Naive B cell (primary cell): Measurements from ENCODE around the gene AGAP1. TPM values are rescaled to one million over a fixed set of nuclear protein-coding genes. Genes with fewer than 3 reads are reported as not detected.

Experiments
- ATAC-seq, 2 donors: fragments of 150-1000 bp; cut with Tn5 transposase; 2 replicates each; pipeline ENCODE4 v1.10.0; 2021; ENCODE audit warnings: low read depth in 2 of 2, mild to moderate bottlenecking in 2 of 2, moderate library complexity in 2 of 2
- DNase-seq: peaks from one replicate; pipeline ENCODE4 v3.0.0; 2022
- H3K27ac Mint-ChIP-seq, 6 donors: one replicate each; pipeline ENCODE4 v1.8.0; 2020 to 2022; ENCODE audit warnings: mild to moderate bottlenecking in 6 of 6, mixed read lengths in 6 of 6, moderate library complexity in 5 of 6, inconsistent platforms in 2 of 6
- H3K27me3 Mint-ChIP-seq, 3 donors: one replicate each; pipeline ENCODE4 v1.8.0; 2021 to 2022; ENCODE audit warnings: mixed read lengths in 3 of 3, mild to moderate bottlenecking in 1 of 3
- H3K36me3 Mint-ChIP-seq, 2 donors: one replicate each; pipeline ENCODE4 v1.8.0; 2020 to 2022; ENCODE audit warnings: mixed read lengths in 2 of 2, inconsistent platforms in 1 of 2, mild to moderate bottlenecking in 1 of 2
- H3K4me1 Mint-ChIP-seq, 3 donors: one replicate each; pipeline ENCODE4 v1.8.0; 2020 to 2022; ENCODE audit warnings: mixed read lengths in 3 of 3, inconsistent platforms in 1 of 3, mild to moderate bottlenecking in 1 of 3, moderate library complexity in 1 of 3
- H3K4me3 Mint-ChIP-seq, 8 donors: one replicate each; pipeline ENCODE4 v1.8.0; 2020 to 2022; ENCODE audit warnings: mild to moderate bottlenecking in 8 of 8, mixed read lengths in 8 of 8, moderate library complexity in 8 of 8, inconsistent platforms in 2 of 8
- H3K9me3 Mint-ChIP-seq, 7 donors: one replicate each; pipeline ENCODE4 v1.8.0; 2020 to 2022; ENCODE audit warnings: mixed read lengths in 7 of 7, mild to moderate bottlenecking in 5 of 7, inconsistent platforms in 2 of 7, moderate library complexity in 1 of 7
- polyA plus RNA-seq, 6 donors: library from polyadenylated mRNA; unstranded; fragments of 300-500 nt; fragmentation: Illumina TruSeq; gene quantifications; one replicate each; pipeline ENCODE4 v1.2.3, GENCODE V29; 2021; ENCODE audit warnings: low read depth in 6 of 6

The AGAP1 gene
- polyA plus RNA-seq, 6 donors from 2014 or later: not detected

DNA sequence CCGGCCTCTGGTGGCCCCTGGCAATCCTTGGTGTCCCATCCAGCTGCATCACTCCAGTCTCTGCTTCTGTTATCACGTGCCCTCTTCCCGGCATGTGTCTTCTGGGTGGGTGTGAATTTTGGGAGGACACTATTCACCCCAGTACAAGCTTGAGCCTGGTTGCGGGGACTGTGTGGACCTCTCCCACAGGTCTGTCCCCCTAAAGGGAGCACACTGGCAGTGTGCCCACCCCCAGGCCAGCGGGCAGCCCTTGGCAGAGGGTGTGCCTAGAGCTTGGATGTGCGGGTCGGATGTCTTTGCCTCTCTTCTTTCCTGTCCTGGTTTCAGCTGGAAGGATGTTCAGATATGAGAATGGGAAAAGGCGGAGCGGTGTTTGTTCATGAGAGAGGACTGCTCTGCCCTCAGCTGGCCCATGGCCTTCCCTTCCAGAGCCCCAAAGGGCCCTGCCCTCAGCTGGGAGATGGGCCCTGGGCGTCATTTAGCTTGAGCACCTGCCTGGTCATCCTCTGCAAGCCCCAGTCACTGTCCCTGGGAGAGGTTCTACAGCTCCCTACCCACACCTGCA, 73.2 kb downstream of the AGAP1 start:
- DNase-seq (no peak), ATAC-seq (no peak)
- Mint-ChIP-seq H3K36me3 (no peaks in the 10 kb centered on the region), H3K27ac (no peak overlapping the region), H3K4me1 (no peaks in the 10 kb centered on the region), H3K9me3 (peaks cover 0 to 9% (median 0%) of the 10 kb centered on the region in 7 donors), H3K4me3 (no peak overlapping the region), H3K27me3 (peaks cover 10 to 33% (median 32%) of the 10 kb centered on the region in 3 donors)

- ATAC-seq (no peak), DNase-seq (no peak)
- no peaks in the 10 kb centered on the region for H3K36me3 Mint-ChIP-seq
- H3K27me3 Mint-ChIP-seq: peaks cover 13 to 34% (median 32%) of the 10 kb centered on the region in 3 donors
- no peaks in the 10 kb centered on the region for H3K4me1 Mint-ChIP-seq
- H3K4me3 Mint-ChIP-seq: no peak overlapping the region
- peaks cover 0 to 9% (median 3%) of the 10 kb centered on the region in 7 donors for H3K9me3 Mint-ChIP-seq
- no peak overlapping the region for H3K27ac Mint-ChIP-seq
These were observed 74.0 kb downstream of the AGAP1 start for GRCh38 chr2:235567842-235568241.

DNA sequence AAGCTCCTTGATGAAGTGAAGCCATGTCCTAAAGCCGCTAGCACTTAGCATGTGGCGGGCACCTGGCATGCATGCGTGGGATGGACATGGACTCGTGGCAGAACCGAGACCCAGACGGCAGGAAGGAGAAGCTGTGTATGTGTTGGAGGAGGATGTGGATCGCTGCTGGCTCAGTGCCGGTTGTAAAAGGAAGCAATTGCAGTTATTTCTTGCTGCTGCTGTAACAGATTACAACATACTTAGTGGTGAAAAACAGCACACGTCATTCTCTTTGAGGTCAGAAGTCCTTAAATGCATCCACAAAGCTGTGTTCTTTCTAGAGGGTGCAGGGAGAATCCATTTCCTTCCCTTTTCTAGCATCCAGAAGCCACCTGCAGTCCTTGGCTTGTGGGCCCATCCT, 74.6 kb downstream of the AGAP1 start:
- Mint-ChIP-seq H3K9me3 (peaks cover 0 to 9% (median 3%) of the 10 kb centered on the region in 7 donors), H3K27me3 (peaks cover 9 to 29% (median 27%) of the 10 kb centered on the region in 3 donors), H3K4me1 (no peaks in the 10 kb centered on the region), H3K27ac (no peak overlapping the region), H3K36me3 (no peaks in the 10 kb centered on the region), H3K4me3 (no peak overlapping the region)
- ATAC-seq (no peak), DNase-seq (no peak)

DNA sequence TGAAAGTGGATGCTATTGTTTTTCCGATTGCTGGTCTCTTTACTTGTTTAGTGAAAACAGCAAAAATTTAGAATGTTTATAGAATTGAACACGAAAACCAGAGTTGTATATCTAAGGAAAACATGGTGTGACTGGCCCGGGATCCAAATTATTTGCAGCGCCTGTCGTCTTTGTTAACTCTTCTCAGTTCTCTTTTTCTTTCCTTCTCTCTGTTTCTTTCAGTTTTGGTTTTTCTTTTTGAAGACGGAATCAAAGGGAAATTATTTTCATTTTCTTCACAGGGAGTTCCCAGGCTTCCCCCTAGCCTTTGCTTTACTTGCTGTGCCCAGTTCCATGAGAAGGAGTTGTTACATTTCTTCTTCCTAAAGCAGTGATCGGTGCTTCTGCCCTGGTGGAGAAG, 76.0 kb downstream of the AGAP1 start:
- no peaks in the 10 kb centered on the region for H3K4me1 Mint-ChIP-seq
- peaks cover 12 to 36% (median 26%) of the 10 kb centered on the region in 3 donors for H3K27me3 Mint-ChIP-seq
- H3K9me3 Mint-ChIP-seq: peaks cover 0 to 9% (median 3%) of the 10 kb centered on the region in 7 donors
- H3K27ac Mint-ChIP-seq: no peak overlapping the region
- H3K36me3 Mint-ChIP-seq: no peaks in the 10 kb centered on the region
- no peak overlapping the region for H3K4me3 Mint-ChIP-seq
- ATAC-seq (no peak), DNase-seq (no peak)

- H3K4me1 Mint-ChIP-seq: no peaks in the 10 kb centered on the region
- H3K4me3 Mint-ChIP-seq: no peak overlapping the region
- peaks cover 12 to 39% (median 26%) of the 10 kb centered on the region in 3 donors for H3K27me3 Mint-ChIP-seq
- ATAC-seq (no peak), DNase-seq (no peak)
- H3K36me3 Mint-ChIP-seq: no peaks in the 10 kb centered on the region
- no peak overlapping the region for H3K27ac Mint-ChIP-seq
- H3K9me3 Mint-ChIP-seq: peaks cover 0 to 9% (median 3%) of the 10 kb centered on the region in 7 donors
These were observed 76.4 kb downstream of the AGAP1 start for GRCh38 chr2:235570256-235570655.

DNA sequence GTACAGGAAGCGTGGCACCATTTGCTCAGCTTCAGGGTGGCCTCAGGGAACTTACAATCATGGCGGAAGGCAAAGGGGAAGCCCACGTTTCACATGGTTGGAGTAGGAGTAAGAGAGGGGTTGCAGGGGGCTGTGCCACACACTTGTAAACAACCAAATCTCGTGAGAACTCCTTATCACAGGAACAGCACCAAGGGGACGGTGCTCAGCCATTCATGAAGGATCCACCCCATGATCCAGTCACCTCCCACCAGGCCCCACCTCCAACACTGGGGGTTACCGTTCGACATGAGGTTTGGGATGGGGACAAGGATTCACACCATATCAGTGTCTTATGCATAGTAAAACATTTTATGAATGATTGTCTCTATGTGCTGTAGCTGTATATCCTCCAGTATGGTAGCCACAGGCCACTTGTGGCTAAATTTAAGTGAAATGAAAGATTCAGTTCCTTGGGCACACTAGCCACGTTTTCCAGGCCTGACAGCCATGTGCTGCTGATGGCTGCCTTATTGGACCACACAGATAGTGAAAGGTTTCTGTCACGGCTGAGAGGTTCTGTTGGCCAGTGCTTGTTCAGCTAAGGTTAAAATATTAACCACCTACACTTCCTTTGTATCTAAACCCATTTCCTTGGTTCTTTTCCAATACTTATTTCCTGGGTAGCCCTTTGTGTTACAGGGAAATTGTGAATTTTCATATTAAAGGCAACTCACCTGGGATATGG, 77.3 kb downstream of the AGAP1 start:
- H3K4me3 Mint-ChIP-seq: no peak overlapping the region
- H3K27me3 Mint-ChIP-seq: peaks cover 11 to 39% (median 25%) of the 10 kb centered on the region in 3 donors
- no peak for ATAC-seq
- H3K4me1 Mint-ChIP-seq: no peaks in the 10 kb centered on the region
- peaks cover 0 to 9% (median 3%) of the 10 kb centered on the region in 7 donors for H3K9me3 Mint-ChIP-seq
- H3K36me3 Mint-ChIP-seq: no peaks in the 10 kb centered on the region
- H3K27ac Mint-ChIP-seq: no peak overlapping the region
- DNase-seq: no peak

DNA sequence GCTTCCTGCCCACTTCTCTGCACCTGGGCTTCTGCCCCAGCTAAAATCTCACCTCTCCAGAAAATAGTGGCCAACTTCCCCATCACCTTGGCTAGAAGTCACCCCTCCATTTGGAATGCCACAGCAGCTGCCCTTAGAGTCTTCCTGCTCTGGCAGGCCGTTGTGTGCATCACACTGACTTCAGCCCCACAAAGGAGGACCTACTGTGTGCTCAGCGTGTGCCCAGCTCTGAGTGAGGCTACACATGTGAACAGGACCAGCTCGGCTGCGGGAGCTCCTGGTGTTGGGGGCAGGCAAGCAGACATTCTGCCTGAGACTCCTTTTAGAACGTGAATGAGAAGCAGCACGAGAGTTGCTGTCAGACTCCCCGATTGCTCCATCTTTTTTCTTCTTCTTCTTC, 78.7 kb downstream of the AGAP1 start:
- Mint-ChIP-seq H3K36me3 (no peaks in the 10 kb centered on the region), H3K27me3 (peaks cover 7 to 32% (median 10%) of the 10 kb centered on the region in 3 donors), H3K4me1 (no peaks in the 10 kb centered on the region), H3K9me3 (peaks cover 0 to 9% (median 0%) of the 10 kb centered on the region in 7 donors), H3K27ac (no peak overlapping the region), H3K4me3 (no peak overlapping the region)
- no peak for ATAC-seq
- no peak for DNase-seq

- no peak for DNase-seq
- Mint-ChIP-seq H3K4me1 (no peaks in the 10 kb centered on the region), H3K27me3 (peaks cover 6 to 23% (median 7%) of the 10 kb centered on the region in 3 donors), H3K4me3 (peak overlapping the region in 2 of 8 donors; percentile 21 to 61), H3K9me3 (peaks cover 0 to 4% (median 0%) of the 10 kb centered on the region in 7 donors), H3K36me3 (no peaks in the 10 kb centered on the region), H3K27ac (no peak overlapping the region)
- ATAC-seq: no peak
These were observed 79.7 kb downstream of the AGAP1 start for GRCh38 chr2:235573331-235574221.

GRCh38 chr2:235575431-235575830, 81.6 kb downstream of the AGAP1 start:
- H3K9me3 Mint-ChIP-seq: peaks cover 0 to 5% (median 0%) of the 10 kb centered on the region in 7 donors
- peaks cover 6 to 20% (median 11%) of the 10 kb centered on the region in 3 donors for H3K27me3 Mint-ChIP-seq
- peak overlapping the region in 1 of 6 donors; percentile 58 for H3K27ac Mint-ChIP-seq
- no peaks in the 10 kb centered on the region for H3K4me1 Mint-ChIP-seq
- DNase-seq: no peak
- H3K36me3 Mint-ChIP-seq: no peaks in the 10 kb centered on the region
- no peak for ATAC-seq
- no peak overlapping the region for H3K4me3 Mint-ChIP-seq

DNA sequence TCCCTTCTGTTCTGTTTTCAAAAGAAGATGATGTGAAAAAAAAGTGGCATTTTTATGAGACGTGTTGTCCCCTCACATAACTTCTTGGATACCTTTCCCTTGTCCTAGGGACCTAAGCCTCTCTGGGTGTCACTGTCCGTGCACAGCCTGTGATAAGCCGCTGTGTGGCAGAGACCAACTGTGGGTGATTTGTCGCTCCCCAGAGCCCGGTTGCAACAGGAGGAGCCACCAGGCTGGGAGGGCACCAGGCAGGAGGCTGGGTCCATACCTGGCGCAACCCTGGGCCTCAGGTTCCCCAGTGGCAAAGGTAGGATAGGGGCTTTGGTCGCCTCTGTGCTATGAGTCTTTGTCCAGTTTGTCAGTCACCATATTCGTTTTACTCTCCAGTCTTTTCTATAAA, 82.1 kb downstream of the AGAP1 start:
- peaks cover 0 to 5% (median 0%) of the 10 kb centered on the region in 7 donors for H3K9me3 Mint-ChIP-seq
- no peak for ATAC-seq

DNA sequence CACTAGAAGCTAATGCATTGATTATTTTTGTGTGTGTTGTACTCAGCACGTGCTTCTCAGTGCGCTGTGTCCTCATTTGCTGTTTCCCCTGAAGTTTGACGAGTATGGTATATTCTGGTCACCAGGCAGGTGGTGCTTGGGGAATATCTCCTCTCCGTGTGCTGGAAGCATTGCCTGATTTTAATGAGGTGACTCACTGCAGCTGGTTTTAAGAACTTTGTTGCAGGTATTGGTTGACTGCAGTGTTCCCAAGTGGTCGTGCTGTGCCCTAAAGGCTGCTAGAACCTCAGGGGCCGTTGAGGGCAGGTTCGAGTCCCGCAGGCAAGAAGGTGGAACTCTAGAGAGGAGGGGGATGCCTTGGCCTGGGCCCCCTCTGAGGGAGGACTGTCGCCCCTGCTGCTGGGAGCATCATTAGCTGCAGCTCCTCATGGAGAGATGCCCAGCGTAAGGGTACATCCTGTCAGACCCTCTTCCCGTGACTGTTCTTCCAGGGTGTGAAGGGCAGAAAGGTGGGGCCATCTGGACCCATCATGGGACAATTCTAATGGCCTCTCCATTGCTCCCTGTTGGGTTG, 82.6 kb downstream of the AGAP1 start:
- Mint-ChIP-seq H3K9me3 (peaks cover 0 to 5% (median 0%) of the 10 kb centered on the region in 7 donors), H3K36me3 (no peaks in the 10 kb centered on the region), H3K27me3 (peaks cover 6 to 23% (median 11%) of the 10 kb centered on the region in 3 donors), H3K27ac (no peak overlapping the region), H3K4me3 (no peak overlapping the region), H3K4me1 (no peaks in the 10 kb centered on the region)
- ATAC-seq (no peak), DNase-seq (no peak)

More for the DNA sequence above, 82.1 kb downstream of the AGAP1 start:
- no peak for DNase-seq
- Mint-ChIP-seq H3K4me3 (no peak overlapping the region), H3K36me3 (no peaks in the 10 kb centered on the region), H3K27ac (peak overlapping the region in 1 of 6 donors; percentile 58), H3K27me3 (peaks cover 6 to 23% (median 11%) of the 10 kb centered on the region in 3 donors), H3K4me1 (no peaks in the 10 kb centered on the region)

GRCh38 chr2:235577404-235578330, 83.8 kb downstream of the AGAP1 start:
- Mint-ChIP-seq H3K9me3 (peaks cover 0 to 3% (median 0%) of the 10 kb centered on the region in 7 donors), H3K27me3 (peaks cover 3 to 17% (median 12%) of the 10 kb centered on the region in 3 donors), H3K4me1 (no peaks in the 10 kb centered on the region), H3K27ac (no peak overlapping the region), H3K4me3 (no peak overlapping the region), H3K36me3 (no peaks in the 10 kb centered on the region)
- DNase-seq (no peak), ATAC-seq (no peak)
